PC-9 (cell line): ENCODE measurements around the gene TLCD3B.

Experiments
- CTCF ChIP-seq: fragments of 200-600 bp; sonication (generic); conservative IDR thresholded peaks from 2 replicates; pipeline ENCODE4 v1.6.1; 2017; ENCODE audit warnings: mixed run types, antibody characterized with exemption, mild to moderate bottlenecking, moderate library complexity
- EZH2 ChIP-seq: fragments of 200-600 bp; sonication (generic); IDR thresholded peaks from 2 replicates; pipeline ENCODE4 v1.8.0; 2017; ENCODE audit warnings: antibody characterized with exemption, low read depth

DNA sequence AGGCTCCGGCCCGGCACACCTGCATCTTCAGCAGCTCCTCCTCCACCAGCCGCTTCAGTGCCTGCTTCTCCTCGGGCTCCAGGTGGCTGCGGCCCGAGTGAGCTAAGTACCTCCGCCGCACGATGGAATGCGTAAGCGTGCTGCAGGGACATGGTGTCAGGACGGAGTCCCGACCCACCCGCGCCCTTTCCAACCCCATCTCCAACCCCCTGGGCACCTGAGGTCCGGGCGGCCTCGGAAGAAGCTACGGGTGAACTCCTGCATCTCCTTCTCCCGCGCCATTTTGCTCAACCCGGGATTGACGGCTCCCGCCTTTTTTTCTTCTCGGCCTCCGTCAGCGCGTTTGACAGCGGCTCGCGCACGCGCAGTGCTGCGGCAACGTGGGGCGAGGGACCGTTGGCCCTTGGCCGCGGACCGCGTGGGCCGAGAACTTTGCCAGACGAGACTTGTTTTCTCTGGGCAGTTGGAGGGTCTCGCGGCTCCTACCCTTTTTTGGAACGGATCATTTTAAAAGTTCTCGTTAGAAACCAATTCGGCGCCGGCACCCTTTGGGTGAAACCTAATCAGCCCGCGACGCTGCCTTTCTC, 35.7 kb downstream of the TLCD3B start, which contains the start of gene HIRIP3:
- TF ChIP-seq CTCF (no peak), EZH2 (no peak)
